RWPE1 (cell line): ENCODE measurements around the gene SRSF1.
"Not testable (repeated sequence)": the region's sequence is repeated elsewhere in the genome, so short reads cannot be mapped to it uniquely, and the experiment has no call there.

Experiments
- CTCF ChIA-PET: fragments of 350-600 bp; sonication (Branson Sonifier 250); formaldehyde crosslinking; extraction: SDS; loops from one replicate; lab custom pipeline; 2021; lab: Yijun Ruan, JAX
- POLR2A ChIA-PET: fragments of 400-600 bp; formaldehyde crosslinking; extraction: SDS; loops from one replicate; lab custom pipeline; 2020; ENCODE audit warnings: antibody characterized with exemption; ENCODE audit not compliant: low non-redundant PET; lab: Yijun Ruan, JAX
- DNase-seq: peaks from one replicate; pipeline ENCODE4 v3.0.0; 2012; ENCODE audit warnings: low spot score
- H3K27ac ChIP-seq: fragments of 450-650 bp; 2 replicates; pipeline ENCODE4 v1.5.1; 2017
- TF ChIP-seq, protein P1 (sequence below): fragments of 450-650 bp; conservative IDR thresholded peaks from 2 replicates; pipeline ENCODE4 v1.5.1; 2017; ENCODE audit warnings: low read depth, mild to moderate bottlenecking

SRSF1 gene

GRCh38 chr17:57983446-57983845, 23.6 kb downstream of the SRSF1 start:
- TF ChIP-seq, protein P1, sequence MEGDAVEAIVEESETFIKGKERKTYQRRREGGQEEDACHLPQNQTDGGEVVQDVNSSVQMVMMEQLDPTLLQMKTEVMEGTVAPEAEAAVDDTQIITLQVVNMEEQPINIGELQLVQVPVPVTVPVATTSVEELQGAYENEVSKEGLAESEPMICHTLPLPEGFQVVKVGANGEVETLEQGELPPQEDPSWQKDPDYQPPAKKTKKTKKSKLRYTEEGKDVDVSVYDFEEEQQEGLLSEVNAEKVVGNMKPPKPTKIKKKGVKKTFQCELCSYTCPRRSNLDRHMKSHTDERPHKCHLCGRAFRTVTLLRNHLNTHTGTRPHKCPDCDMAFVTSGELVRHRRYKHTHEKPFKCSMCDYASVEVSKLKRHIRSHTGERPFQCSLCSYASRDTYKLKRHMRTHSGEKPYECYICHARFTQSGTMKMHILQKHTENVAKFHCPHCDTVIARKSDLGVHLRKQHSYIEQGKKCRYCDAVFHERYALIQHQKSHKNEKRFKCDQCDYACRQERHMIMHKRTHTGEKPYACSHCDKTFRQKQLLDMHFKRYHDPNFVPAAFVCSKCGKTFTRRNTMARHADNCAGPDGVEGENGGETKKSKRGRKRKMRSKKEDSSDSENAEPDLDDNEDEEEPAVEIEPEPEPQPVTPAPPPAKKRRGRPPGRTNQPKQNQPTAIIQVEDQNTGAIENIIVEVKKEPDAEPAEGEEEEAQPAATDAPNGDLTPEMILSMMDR = no peak
- DNase-seq = no peak
- CTCF ChIA-PET = no interaction called here
- POLR2A ChIA-PET = no interaction called here
- no peak overlapping the region for H3K27ac ChIP-seq

- ChIA-PET POLR2A (interaction anchor here (0.6 kb wide), 1 partner anchor 123 kb away, joined by 4 read pairs; no protein-coding TSS in a partner anchor), CTCF (no interaction called here)
- H3K27ac ChIP-seq = 0 out of 2 replicates have a peak overlapping the region, but pooled peaks have one; percentile 12
- DNase-seq = no peak
- TF ChIP-seq, protein P1 = no peak
These were observed 24.4 kb downstream of the SRSF1 start for GRCh38 chr17:57982452-57983170.

GRCh38 chr17:57980522-57980921, 26.5 kb downstream of the SRSF1 start:
- ChIA-PET CTCF (interaction anchor here (0.6 to 0.7 kb wide), 3 partner anchors 19 to 154 kb away, joined by 3 read pairs; no protein-coding TSS in a partner anchor), POLR2A (interaction anchor here (0.6 kb wide), 1 partner anchor 121 kb away, joined by 3 read pairs; no protein-coding TSS in a partner anchor)
- TF ChIP-seq, protein P1 = no peak
- no peak for DNase-seq
- no peak overlapping the region for H3K27ac ChIP-seq

- CTCF ChIA-PET = no interaction called here
- no peak overlapping the region for H3K27ac ChIP-seq
- no peak for DNase-seq
- TF ChIP-seq, protein P1 = no peak
- POLR2A ChIA-PET = no interaction called here
These were observed 28.0 kb downstream of the SRSF1 start for GRCh38 chr17:57979076-57979475.

GRCh38 chr17:57976594-57976993, 30.5 kb downstream of the SRSF1 start:
- no peak for DNase-seq
- TF ChIP-seq, protein P1 = no peak
- CTCF ChIA-PET = no interaction called here
- H3K27ac ChIP-seq = no peak overlapping the region
- POLR2A ChIA-PET = no interaction called here

GRCh38 chr17:57975044-57975443, 32.0 kb downstream of the SRSF1 start:
- no peak for DNase-seq
- ChIA-PET CTCF (interaction anchor here (0.7 to 0.8 kb wide), 2 partner anchors 99 to 592 kb away, joined by 3 read pairs; no protein-coding TSS in a partner anchor), POLR2A (no interaction called here)
- no peak overlapping the region for H3K27ac ChIP-seq
- TF ChIP-seq, protein P1 = no peak

DNA sequence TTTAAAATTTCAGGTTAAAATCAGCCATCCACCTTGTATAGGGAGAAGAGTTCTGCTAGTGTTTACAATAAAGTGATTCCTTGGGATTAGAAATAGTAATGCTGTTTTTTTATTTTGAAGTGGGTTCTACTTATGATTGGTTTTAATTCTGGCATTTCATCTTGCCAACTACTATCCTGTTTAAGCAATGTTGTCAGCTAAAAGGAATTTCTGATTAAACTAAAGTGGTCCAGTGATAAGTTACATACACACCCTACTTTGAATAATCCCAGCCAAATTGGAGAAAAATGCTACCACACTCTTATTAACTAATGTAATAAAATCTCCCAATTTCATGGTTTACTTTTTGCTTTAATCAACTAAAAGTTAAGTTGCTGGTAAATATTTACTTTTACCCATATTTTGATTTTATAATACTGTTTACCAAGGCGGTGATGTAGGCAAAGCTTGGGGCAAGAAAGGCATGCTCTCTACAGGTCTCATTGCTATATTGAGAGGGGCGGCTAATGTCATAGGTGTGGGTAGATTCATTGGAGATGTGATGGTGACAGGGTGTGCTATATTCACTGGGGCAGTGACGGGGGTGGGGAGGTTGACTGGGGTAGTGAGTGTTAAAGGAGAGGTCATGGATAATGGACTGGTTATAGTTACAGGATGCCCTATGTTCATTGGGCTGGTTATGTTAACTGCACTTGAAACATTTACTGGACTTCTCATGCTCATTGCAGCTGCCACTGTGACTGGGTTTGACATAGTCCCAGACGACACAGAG, 32.8 kb downstream of the SRSF1 start:
- CTCF ChIA-PET, DNase-seq, POLR2A ChIA-PET, H3K27ac ChIP-seq: not testable (repeated sequence)
